ENCODE measurements around the gene HSP90AB1.

Gene HSP90AB1

DNA sequence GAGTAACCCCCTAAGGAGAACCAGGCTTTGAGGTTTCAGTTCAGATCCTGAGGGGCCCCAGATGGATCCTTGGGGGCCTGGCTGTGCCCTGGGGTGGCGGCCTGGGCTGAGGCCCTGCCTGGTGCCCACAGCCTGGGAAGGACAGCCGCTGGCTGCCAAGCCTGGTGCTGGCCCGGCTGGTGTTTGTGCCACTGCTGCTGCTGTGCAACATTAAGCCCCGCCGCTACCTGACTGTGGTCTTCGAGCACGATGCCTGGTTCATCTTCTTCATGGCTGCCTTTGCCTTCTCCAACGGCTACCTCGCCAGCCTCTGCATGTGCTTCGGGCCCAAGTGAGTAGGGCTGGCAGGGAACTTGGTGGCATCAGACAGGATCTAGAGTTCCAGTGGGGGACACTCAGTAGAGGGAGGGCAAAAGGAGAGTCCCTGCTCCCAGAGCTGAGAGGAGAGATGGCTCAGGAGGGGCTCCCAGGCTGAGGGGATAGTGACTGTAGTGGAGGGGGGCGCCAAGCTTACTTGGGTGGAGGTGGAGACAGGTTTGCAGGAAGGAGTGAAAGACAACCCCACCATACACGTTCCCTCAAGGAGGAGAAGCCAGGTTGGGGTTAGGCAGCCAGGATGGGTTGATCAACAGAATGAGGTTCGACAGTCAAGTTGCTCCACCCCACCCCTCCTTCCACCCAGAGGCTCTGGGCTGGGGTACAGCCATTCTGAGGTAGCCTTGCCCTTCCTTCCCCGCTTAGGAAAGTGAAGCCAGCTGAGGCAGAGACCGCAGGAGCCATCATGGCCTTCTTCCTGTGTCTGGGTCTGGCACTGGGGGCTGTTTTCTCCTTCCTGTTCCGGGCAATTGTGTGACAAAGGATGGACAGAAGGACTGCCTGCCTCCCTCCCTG is 14.0 kb upstream of the HSP90AB1 start:
- peaks cover 4% of the 10 kb centered on the region for H3K36me3 ChIP-seq (replicated peaks)
- TF ChIP-seq, protein P1, sequence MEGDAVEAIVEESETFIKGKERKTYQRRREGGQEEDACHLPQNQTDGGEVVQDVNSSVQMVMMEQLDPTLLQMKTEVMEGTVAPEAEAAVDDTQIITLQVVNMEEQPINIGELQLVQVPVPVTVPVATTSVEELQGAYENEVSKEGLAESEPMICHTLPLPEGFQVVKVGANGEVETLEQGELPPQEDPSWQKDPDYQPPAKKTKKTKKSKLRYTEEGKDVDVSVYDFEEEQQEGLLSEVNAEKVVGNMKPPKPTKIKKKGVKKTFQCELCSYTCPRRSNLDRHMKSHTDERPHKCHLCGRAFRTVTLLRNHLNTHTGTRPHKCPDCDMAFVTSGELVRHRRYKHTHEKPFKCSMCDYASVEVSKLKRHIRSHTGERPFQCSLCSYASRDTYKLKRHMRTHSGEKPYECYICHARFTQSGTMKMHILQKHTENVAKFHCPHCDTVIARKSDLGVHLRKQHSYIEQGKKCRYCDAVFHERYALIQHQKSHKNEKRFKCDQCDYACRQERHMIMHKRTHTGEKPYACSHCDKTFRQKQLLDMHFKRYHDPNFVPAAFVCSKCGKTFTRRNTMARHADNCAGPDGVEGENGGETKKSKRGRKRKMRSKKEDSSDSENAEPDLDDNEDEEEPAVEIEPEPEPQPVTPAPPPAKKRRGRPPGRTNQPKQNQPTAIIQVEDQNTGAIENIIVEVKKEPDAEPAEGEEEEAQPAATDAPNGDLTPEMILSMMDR (IDR thresholded peaks at IDR 0.05; ENCODE audit: low read depth, low read length, missing control alignments) = no peak
- no peaks in the 10 kb centered on the region for H3K27me3 ChIP-seq (replicated peaks)
- H3K4me3 ChIP-seq (ENCODE audit: low read depth, low read length) = no peak overlapping the region
- H3K27ac ChIP-seq = no peak overlapping the region
- in situ Hi-C loops (cut with HindIII; ENCODE audit: low pct_ligation_motif_present, low sequenced_read_pairs) = no loop called here
- no peak for DNase-seq

DNA sequence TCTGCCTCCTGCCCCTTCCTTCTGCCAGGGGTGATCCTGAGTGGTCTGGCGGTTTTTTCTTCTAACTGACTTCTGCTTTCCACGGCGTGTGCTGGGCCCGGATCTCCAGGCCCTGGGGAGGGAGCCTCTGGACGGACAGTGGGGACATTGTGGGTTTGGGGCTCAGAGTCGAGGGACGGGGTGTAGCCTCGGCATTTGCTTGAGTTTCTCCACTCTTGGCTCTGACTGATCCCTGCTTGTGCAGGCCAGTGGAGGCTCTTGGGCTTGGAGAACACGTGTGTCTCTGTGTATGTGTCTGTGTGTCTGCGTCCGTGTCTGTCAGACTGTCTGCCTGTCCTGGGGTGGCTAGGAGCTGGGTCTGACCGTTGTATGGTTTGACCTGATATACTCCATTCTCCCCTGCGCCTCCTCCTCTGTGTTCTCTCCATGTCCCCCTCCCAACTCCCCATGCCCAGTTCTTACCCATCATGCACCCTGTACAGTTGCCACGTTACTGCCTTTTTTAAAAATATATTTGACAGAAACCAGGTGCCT is 13.3 kb upstream of the HSP90AB1 start:
- Histone ChIP-seq H3K4me3 (ENCODE audit: low read depth, low read length) (no peak overlapping the region), H3K27me3 (replicated peaks) (no peaks in the 10 kb centered on the region), H3K36me3 (replicated peaks) (peaks cover 4% of the 10 kb centered on the region), H3K27ac (no peak overlapping the region)
- in situ Hi-C loops (cut with HindIII; ENCODE audit: low pct_ligation_motif_present, low sequenced_read_pairs) = no loop called here
- no peak for DNase-seq
- TF ChIP-seq, protein P1 (IDR thresholded peaks at IDR 0.05; ENCODE audit: low read depth, low read length, missing control alignments) = no peak

DNA sequence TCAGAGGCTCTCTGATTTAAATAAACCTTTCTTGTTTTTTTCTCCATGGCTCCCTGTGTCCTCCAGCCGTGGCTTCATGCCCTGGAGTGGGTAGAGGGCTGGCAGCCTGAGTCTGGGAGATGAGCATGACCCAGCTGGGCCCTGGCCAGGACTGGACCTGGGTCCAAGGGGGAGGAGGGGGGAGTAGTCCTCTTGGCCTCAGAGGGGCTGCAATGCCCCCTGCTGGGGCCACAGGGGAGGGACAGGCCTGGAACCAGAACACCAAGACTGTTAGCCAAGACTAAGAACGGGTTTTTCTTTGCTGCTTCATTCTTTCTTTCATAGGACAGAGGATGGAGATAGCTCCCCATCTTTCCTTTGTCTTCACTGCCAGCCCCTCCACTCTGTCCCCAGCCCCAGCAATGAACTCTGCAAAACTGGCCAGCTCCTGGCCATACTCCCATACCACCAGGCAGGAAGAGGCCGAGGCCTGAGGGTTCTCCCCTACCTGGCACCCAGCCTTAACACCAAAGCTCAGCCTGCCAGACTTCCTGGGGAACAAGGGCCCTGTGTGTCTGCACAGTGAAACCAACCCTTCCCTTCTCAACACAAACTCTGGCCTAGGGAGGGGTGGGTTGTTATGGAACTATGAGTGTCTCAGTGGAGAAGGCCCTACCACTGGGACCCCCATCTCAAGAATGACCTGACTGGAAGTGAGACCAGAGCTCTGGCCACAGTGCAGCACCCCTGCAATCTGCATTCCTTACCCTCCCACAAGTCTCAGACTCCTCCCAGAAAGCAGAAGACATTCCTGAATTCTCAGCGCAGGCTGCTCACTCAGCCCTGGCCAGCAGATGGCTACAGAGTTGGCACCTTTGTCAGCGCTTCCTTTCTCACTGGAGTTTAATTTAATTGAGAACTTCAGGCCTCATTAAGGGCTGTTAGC is 12.5 kb upstream of the HSP90AB1 start:
- in situ Hi-C loops (cut with HindIII; ENCODE audit: low pct_ligation_motif_present, low sequenced_read_pairs) = no loop called here
- Histone ChIP-seq H3K27me3 (replicated peaks) (no peaks in the 10 kb centered on the region), H3K4me3 (ENCODE audit: low read depth, low read length) (no peak overlapping the region), H3K27ac (no peak overlapping the region), H3K36me3 (replicated peaks) (peaks cover 4% of the 10 kb centered on the region)
- peak; percentile 65 for DNase-seq
- TF ChIP-seq, protein P1 (IDR thresholded peaks at IDR 0.05; ENCODE audit: low read depth, low read length, missing control alignments) = peak; percentile 94

DNA sequence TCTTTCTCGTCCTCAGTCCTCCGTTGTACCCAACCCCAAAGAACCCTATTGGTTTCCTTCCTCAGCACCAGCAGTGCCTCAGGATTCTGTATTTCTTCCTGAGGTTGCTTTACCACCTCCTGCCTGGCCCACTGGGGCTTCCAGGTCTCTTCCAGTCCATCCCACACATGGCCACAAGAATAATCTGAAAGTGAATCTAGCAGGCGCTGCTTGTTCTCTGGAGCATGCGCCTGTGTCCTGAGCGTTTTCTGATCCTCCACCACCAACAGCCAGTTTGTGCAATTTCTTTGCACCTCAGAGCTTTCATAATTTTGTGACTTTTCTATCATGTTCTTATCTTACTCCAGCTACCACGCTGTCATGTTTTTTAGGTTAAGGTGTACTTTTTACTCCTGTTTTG is 11.6 kb upstream of the HSP90AB1 start:
- Histone ChIP-seq H3K4me3 (ENCODE audit: low read depth, low read length) (no peak overlapping the region), H3K27ac (no peak overlapping the region), H3K36me3 (replicated peaks) (peaks cover 4% of the 10 kb centered on the region), H3K27me3 (replicated peaks) (no peaks in the 10 kb centered on the region)
- no peak for DNase-seq
- TF ChIP-seq, protein P1 (IDR thresholded peaks at IDR 0.05; ENCODE audit: low read depth, low read length, missing control alignments) = no peak
- in situ Hi-C loops (cut with HindIII; ENCODE audit: low pct_ligation_motif_present, low sequenced_read_pairs) = no loop called here

DNA sequence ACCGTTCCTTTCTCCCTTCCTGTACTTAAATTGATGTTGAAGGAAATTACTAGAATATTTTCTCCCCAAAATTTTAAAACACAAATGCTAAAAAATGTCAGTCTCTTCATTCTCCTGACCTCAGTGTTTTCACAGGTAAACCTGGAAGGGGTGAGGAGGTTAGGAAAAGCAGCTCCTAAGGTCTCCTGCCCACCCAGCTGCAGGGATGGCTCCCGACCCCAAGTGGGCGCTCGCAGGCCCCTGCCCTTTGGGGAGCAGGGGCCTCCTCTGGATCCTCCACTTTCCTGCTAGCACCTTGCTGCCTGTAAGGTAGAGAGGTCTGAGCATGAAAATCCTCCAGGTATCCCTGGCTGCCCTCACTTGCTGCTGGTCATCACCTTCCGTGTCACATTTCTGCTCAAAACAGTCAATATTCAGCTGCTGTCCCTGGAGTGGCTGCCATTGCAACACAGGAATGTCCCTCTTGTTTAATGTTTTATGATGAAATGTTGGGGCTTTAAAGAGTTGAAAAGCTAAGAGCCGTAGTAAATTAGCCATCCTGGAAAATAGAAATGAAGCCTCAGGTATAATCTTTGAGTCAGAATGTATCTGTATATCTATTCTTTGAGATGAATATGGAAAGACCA is 10.9 kb upstream of the HSP90AB1 start:
- Histone ChIP-seq H3K36me3 (replicated peaks) (peaks cover 4% of the 10 kb centered on the region), H3K4me3 (ENCODE audit: low read depth, low read length) (no peak overlapping the region), H3K27me3 (replicated peaks) (no peaks in the 10 kb centered on the region), H3K27ac (no peak overlapping the region)
- no peak for DNase-seq
- in situ Hi-C loops (cut with HindIII; ENCODE audit: low pct_ligation_motif_present, low sequenced_read_pairs) = no loop called here
- TF ChIP-seq, protein P1 (IDR thresholded peaks at IDR 0.05; ENCODE audit: low read depth, low read length, missing control alignments) = no peak

All from brain microvascular endothelial cell (primary cell).